Thymus (tissue), 11 donors: ENCODE results near the gene SIRT2. TPM values are rescaled to one million over a fixed set of nuclear protein-coding genes. Genes with fewer than 3 reads are reported as not detected.

Source experiments
- DNase-seq, 9 donors: peaks; one replicate each; pipeline ENCODE4 v3.0.0-alpha.2; 2013; ENCODE audit warnings: low spot score in 9 of 9, low read depth in 6 of 9, missing footprints in 1 of 9
- H3K27ac ChIP-seq, 2 donors: one replicate each; pipeline ENCODE4 v1.5.1; 2013; ENCODE audit warnings: control low read depth in 1 of 2, low read depth in 1 of 2, low read length in 1 of 2, mild to moderate bottlenecking in 1 of 2, moderate library complexity in 1 of 2
- H3K27me3 ChIP-seq, 2 donors: one replicate each; pipeline ENCODE4 v1.5.1; 2013; ENCODE audit warnings: low read length in 1 of 2; ENCODE audit not compliant: control insufficient read depth in 2 of 2, insufficient read depth in 1 of 2
- H3K36me3 ChIP-seq, 2 donors: one replicate each; pipeline ENCODE4 v1.5.1; 2013; ENCODE audit warnings: low read length in 1 of 2, mild to moderate bottlenecking in 1 of 2, moderate library complexity in 1 of 2; ENCODE audit not compliant: control insufficient read depth in 2 of 2, insufficient read depth in 2 of 2
- H3K4me1 ChIP-seq, 2 donors: one replicate each; pipeline ENCODE4 v1.5.1; 2013; ENCODE audit warnings: low read length in 2 of 2; ENCODE audit not compliant: control insufficient read depth in 2 of 2, insufficient read depth in 2 of 2
- H3K4me3 ChIP-seq, 2 donors: one replicate each; pipeline ENCODE4 v1.5.1; 2013; ENCODE audit warnings: low read length in 2 of 2, control low read depth in 1 of 2, mild to moderate bottlenecking in 1 of 2
- H3K9me3 ChIP-seq, 2 donors: one replicate each; pipeline ENCODE4 v1.5.1; 2013; ENCODE audit warnings: low read length in 1 of 2, mild to moderate bottlenecking in 1 of 2; ENCODE audit not compliant: control insufficient read depth in 2 of 2, insufficient read depth in 1 of 2
- WGBS: extraction: QIAGEN DNeasy Blood & Tissue Kit; methylation state at CpG from one replicate; pipeline ENCODE4 v1.1.7; 2013; 5-methylcytosine and 5-hydroxymethylcytosine counted together
- polyA plus RNA-seq: library from polyadenylated mRNA; stranded (reverse); fragments of 200-250 nt; gene quantifications from one replicate; pipeline ENCODE4 v1.2.3, GENCODE V29; 2013
- total RNA-seq: library from RNA; stranded (reverse); fragments of 120-200 nt; gene quantifications from one replicate; pipeline ENCODE4 v1.2.4, GENCODE V29; 2013
- donor health status: healthy.

Gene SIRT2
- total and polyA plus RNA-seq, 2 donors: 26.8 to 38.3 TPM

- Histone ChIP-seq H3K27me3 (no peaks in the 10 kb centered on the region), H3K36me3 (peaks cover 11 to 16% of the 10 kb centered on the region in 2 donors), H3K4me1 (no peaks in the 10 kb centered on the region), H3K4me3 (no peak overlapping the region), H3K9me3 (no peaks in the 10 kb centered on the region), H3K27ac (no peak overlapping the region)
- 99% methylated on average over 5 of the region's 5 CpGs for WGBS
- DNase-seq: no peak
Observed at GRCh38 chr19:38922482-38922881, 23.1 kb upstream of the SIRT2 start.

DNA sequence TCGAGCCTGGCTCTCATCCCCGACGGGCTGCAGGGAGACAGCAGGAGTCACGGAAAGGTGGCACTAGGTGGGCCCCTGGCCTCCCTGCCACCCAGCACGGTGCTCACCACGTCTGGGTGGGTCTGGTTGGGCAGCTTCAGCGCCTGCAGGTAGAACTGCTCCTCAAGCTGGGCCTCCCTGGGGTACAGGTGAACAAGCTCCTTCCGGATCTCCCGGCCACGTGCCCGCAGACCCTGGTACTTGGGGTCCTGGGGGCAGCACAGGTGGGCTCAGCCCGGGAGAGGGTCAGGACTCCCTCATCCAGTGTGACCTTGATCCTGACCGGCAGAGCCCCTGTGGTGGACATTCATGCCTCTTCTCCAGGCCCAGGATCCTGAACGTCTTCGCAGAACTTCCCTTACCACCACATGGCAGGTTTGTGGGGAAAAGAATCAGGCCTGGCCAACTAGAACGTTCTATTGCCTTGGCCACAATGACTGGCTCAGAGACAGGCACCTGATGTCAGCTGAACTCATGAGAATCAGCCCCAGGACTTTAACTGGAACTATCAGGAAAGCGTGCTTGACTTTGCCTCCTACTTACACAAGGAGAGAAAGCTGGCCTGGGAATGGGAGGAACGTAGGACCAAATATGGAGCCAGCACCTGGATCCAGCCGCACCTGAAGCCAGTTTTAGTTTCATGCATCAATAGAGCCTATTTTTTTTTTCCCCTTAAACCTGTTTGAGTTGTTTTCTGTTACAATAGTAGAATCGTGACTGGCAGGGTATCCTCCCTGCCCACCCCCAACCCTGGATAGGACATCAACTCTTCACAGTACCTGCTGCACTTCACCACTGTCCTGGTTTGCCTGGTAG, 22.2 kb upstream of the SIRT2 start:
- H3K36me3 ChIP-seq: peaks cover 11 to 16% of the 10 kb centered on the region in 2 donors
- WGBS: 97% methylated on average over 20 of the region's 20 CpGs
- no peak for DNase-seq
- no peaks in the 10 kb centered on the region for H3K4me1 ChIP-seq
- no peak overlapping the region for H3K27ac ChIP-seq
- no peak overlapping the region for H3K4me3 ChIP-seq
- H3K9me3 ChIP-seq: no peaks in the 10 kb centered on the region
- no peaks in the 10 kb centered on the region for H3K27me3 ChIP-seq

DNA sequence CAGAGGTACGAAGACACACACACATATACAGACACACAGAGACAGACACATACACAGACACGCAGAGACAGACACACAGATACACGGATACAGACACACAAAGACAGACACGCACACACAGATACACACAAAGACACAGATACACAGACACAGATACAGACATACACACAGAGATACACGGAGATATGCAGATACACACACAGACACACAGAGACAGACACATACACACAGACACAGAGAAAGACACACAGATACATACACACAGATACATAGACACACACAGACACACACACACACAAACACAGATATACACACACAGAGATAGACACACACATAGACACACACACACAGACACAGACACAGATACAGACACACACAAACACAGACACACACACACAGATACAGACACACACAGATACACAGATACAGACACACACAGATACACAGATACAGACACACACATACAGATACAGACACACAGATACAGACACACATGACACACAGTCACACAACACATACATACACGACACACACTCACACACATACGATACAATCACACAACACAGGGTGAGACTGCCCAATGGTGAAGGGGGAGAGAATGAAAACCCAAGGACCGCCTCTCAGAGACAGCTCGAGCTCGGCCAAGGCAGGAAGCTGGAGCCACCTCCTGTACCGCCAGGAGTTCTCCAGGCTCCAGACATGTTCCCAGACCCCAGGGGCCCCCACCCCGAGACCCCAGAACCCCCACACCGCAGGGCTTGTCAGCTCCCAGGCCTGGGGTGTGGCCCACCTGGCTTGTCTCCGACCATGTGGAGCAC, 21.4 kb upstream of the SIRT2 start:
- Histone ChIP-seq H3K9me3 (no peaks in the 10 kb centered on the region), H3K36me3 (peaks cover 10 to 16% of the 10 kb centered on the region in 2 donors), H3K27me3 (no peaks in the 10 kb centered on the region), H3K27ac (no peak overlapping the region), H3K4me3 (no peak overlapping the region), H3K4me1 (no peaks in the 10 kb centered on the region)
- no peak for DNase-seq
- 90% methylated on average over 14 of the region's 14 CpGs for WGBS

- Histone ChIP-seq H3K27me3 (no peaks in the 10 kb centered on the region), H3K9me3 (no peaks in the 10 kb centered on the region), H3K4me3 (no peak overlapping the region), H3K27ac (no peak overlapping the region), H3K4me1 (no peaks in the 10 kb centered on the region), H3K36me3 (peaks cover 7 to 12% of the 10 kb centered on the region in 2 donors)
- 89% methylated on average over 21 of the region's 21 CpGs for WGBS
- no peak for DNase-seq
Observed at GRCh38 chr19:38919837-38920601, 20.6 kb upstream of the SIRT2 start.

- no peaks in the 10 kb centered on the region for H3K9me3 ChIP-seq
- no peaks in the 10 kb centered on the region for H3K4me1 ChIP-seq
- no peak overlapping the region for H3K27ac ChIP-seq
- 95% methylated on average over 10 of the region's 10 CpGs for whole genome bisulfite sequencing
- H3K27me3 ChIP-seq: no peaks in the 10 kb centered on the region
- peaks cover 4 to 7% of the 10 kb centered on the region in 2 donors for H3K36me3 ChIP-seq
- no peak for DNase-seq
- no peak overlapping the region for H3K4me3 ChIP-seq
Observed at GRCh38 chr19:38918526-38918925, 19.1 kb upstream of the SIRT2 start.

DNA sequence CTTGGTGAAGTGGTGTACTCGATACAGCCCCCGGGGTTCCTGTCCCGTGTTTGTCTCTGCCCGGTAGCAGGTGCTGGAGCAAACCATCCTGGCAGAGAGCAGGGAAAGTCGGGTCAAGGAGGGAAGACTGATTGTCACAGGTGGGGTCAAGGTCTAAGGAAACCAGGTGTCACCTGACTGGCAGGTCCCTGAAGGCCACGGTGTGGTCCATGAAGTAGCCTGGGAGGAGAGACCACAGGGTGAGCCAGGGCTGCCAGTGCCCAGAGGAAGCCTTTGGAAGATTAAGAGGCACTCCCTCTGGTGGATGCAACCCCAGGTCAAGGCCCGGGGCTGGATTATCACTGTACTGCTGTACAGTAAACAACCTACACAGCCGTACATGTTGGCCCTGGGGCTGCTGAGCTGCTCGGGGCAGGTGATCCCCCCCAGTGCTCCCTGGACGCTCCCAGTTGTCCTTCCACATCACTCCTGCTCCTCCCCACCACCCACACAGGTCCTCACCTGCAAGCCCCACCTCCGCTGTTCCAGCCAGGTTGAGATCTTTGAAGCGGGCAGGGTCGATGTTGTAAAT, 18.6 kb upstream of the SIRT2 start:
- Histone ChIP-seq H3K9me3 (no peaks in the 10 kb centered on the region), H3K27me3 (peaks cover 0 to 1% of the 10 kb centered on the region in 2 donors), H3K36me3 (peaks cover 4 to 7% of the 10 kb centered on the region in 2 donors), H3K27ac (no peak overlapping the region), H3K4me1 (no peaks in the 10 kb centered on the region), H3K4me3 (no peak overlapping the region)
- DNase-seq: no peak
- WGBS: 95% methylated on average over 13 of the region's 13 CpGs

GRCh38 chr19:38917516-38917915, 18.1 kb upstream of the SIRT2 start:
- H3K9me3 ChIP-seq: no peaks in the 10 kb centered on the region
- peaks cover 0 to 6% of the 10 kb centered on the region in 2 donors for H3K27me3 ChIP-seq
- H3K27ac ChIP-seq: no peak overlapping the region
- peaks cover 4 to 7% of the 10 kb centered on the region in 2 donors for H3K36me3 ChIP-seq
- DNase-seq: no peak
- no peak overlapping the region for H3K4me3 ChIP-seq
- no peaks in the 10 kb centered on the region for H3K4me1 ChIP-seq
- 96% methylated on average over 9 of the region's 9 CpGs for WGBS

DNA sequence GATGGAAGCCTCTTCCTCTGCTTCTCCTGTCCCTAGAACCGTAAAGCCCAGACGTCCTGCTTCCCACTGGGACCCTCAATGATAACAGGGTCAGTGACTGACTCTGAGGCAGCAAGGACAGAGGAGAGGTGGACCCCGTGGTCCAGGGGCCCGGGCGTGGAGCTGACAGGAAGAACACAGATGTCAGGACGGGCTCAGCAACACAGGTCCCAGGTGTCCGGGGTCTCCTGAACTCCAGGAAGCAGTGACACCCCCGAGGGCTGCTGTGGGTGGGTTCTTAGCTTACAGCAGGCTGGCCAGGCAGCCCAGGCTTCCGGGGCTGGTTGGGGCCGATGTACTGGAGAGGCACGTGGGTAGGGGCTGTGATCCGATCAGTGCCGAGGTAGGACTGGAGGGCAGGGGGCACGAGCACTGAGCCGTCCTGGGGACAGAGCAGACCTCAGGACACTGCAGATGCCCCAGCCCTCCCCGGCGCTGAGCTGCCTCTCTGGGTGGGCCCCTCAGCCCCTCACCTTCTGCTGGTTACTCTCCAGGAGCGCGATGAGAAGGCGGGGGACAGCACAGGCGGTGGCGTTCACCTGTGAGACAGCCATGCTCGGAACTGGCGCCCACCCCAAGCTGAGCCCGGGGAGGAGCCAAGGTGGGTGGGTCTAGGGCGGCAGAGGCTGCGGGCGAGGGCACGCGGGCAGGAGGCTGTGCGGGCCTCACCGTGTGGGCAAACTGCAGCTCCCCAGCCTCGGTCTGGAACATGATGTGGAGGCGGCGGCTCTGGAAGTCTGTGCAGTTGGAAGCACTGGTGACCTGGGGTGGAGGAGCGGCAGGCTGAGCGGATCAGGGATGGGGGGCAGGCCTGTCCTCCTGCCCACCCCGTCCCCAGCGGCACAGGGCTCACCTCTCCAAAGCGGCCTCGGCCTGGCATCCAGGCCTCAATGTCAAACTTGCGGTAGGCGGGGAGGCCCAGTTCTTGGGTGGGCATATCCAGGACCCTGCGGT, 16.2 kb upstream of the SIRT2 start:
- Histone ChIP-seq H3K9me3 (peaks cover 0 to 6% of the 10 kb centered on the region in 2 donors), H3K4me1 (peaks cover 0 to 4% of the 10 kb centered on the region in 2 donors), H3K4me3 (no peak overlapping the region), H3K27ac (no peak overlapping the region), H3K27me3 (peaks cover 0 to 23% of the 10 kb centered on the region in 2 donors), H3K36me3 (peaks cover 0 to 4% of the 10 kb centered on the region in 2 donors)
- WGBS: 97% methylated on average over 44 of the region's 44 CpGs
- no peak for DNase-seq
